GM18505 (cell line): Measurements from ENCODE around the gene CRYZL1.
A peak's percentile ranks its signal among the peaks of the same experiment; 100 is the strongest.
"Not testable (repeated sequence)": the region's sequence is repeated elsewhere in the genome, so short reads cannot be mapped to it uniquely, and the experiment has no call there.

Experiments used
- ATAC-seq: cut with Tn5 transposase; IDR thresholded peaks from one replicate; pipeline ENCODE4 v1.9.1; 2021; ENCODE audit not compliant: unreplicated experiment
- POLR2A ChIP-seq: IDR thresholded peaks from 4 replicates; pipeline ENCODE4 v1.6.1; 2011; ENCODE audit warnings: borderline replicate concordance; ENCODE audit not compliant: insufficient read depth, insufficient read length; ENCODE audit errors: extremely low read depth

Gene CRYZL1

DNA sequence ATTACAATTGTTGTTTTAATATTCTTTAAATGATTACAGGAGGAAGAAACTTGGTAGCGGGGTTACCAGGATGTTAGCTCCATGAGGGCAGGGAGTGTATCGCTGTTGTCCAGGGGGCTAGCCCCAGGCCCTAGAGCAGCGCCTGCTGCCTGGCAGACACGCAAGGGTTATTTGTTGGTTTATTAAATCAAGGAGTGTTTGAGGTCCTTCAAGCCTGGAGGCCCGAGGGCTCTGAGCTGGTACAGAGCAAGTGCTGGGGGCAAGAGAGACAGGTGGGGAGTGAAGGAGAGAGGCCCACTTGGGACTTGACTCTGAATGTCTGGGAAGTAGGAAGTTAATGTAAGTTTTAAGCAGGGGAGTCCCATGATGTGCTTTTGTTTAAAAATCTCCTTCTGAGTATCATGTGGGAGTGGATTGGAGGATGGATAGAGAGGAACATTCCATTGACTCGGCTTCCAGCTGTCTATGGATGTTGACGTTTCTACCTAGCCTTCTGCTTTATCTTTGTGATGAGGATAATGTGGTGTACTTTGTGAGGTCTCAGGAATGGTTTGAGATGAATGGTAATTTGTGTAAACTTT is 9.5 kb upstream of the CRYZL1 start:
- TF ChIP-seq POLR2A: no peak
- no peak for ATAC-seq

- no peak for TF ChIP-seq POLR2A
- no peak for ATAC-seq
These were observed 8.7 kb upstream of the CRYZL1 start for GRCh38 chr21:33650230-33650629.

GRCh38 chr21:33648555-33648954 is 7.0 kb upstream of the CRYZL1 start:
- TF ChIP-seq POLR2A: no peak
- no peak for ATAC-seq

- ATAC-seq: no peak
- TF ChIP-seq POLR2A: no peak
These were observed 6.0 kb upstream of the CRYZL1 start for GRCh38 chr21:33647587-33647986.

- no peak for TF ChIP-seq POLR2A
These were observed 4.2 kb upstream of the CRYZL1 start for GRCh38 chr21:33645730-33646129.

DNA sequence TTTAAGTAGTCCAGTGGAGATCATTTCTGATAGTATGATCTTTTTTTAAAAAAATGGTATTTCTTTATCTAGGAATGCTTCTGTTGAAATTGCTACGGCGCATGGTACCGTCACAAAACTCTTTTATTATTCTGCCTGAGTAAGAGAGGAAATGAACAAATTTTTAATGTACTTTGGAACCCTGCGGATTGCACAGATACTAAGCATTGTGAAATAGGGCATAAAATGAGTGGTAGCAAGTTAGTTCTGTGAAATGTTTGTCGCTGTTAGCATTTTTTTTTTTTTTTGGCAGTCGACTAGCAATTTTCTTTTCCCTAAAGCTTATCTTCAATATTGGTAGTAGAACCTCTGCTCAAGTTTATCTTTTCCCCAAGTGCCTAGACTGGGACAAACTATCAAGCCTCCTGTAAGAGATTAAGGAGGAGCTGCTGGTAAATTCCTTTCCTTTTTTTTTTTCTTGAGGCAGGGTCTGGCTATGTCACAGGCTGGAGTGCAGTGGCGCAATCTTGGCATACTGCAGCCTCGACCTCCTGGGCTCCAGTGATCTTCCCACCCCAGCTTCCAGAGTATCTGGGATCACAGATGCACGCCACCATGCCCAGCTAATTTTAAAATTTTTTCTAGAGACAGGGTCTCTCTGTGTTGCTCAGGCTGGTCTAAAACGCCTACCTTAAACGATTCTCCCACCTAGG is 3.0 kb upstream of the CRYZL1 start:
- TF ChIP-seq POLR2A: no peak
- ATAC-seq: no peak

More at GRCh38 chr21:33645730-33646129, 4.2 kb upstream of the CRYZL1 start:
- no peak for ATAC-seq

- no peak for TF ChIP-seq POLR2A
- ATAC-seq: no peak
These were observed 2.2 kb upstream of the CRYZL1 start for GRCh38 chr21:33643658-33644311.

DNA sequence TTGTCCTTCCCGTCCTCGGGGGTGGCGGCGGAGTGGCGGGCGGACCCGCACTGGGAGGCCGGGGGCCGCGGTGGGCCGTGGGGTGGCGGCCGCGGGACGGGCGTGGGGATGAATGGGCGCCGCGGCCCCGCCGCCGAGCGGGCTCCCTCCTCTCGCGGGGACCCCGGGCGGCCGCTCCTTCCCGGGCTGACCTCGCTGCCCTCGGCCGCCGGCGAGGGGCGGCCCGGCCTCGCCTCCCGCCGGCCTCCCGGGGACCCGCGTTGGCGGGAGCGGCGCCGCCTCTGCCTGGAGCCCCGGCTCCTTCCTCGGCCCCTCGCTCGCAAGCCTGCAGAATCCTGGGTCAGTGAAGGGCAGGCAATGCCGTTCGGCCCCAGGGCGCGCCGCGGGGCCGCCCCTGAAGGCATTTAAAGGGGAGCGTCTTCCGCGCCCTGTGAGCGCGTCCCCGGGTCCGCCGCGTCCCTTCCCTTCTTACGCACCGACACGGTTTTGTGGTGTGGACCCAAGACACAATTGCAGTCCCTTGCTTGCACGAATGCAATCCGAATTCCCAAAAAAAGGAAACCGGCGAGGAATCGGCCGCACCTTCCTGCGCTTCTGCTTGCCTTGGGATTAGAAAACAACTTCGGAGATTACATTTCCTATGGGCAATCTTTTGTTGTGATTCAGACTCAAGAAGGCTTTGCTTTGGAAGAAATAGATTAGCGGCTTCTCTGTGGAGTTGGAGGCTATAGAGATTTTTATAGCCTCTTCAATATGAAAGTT is 1.5 kb upstream of the CRYZL1 start:
- TF ChIP-seq POLR2A: no peak
- no peak for ATAC-seq

GRCh38 chr21:33642027-33642895 is 720 bp upstream of the CRYZL1 start, which contains the start of gene ITSN1:
Gene ITSN1, plus strand, starts transcription at chr21:33642501. Its CDS starts 76,328 bp downstream, at chr21:33718829.
- ATAC-seq: peak; percentile 75
- TF ChIP-seq POLR2A: no peak

DNA sequence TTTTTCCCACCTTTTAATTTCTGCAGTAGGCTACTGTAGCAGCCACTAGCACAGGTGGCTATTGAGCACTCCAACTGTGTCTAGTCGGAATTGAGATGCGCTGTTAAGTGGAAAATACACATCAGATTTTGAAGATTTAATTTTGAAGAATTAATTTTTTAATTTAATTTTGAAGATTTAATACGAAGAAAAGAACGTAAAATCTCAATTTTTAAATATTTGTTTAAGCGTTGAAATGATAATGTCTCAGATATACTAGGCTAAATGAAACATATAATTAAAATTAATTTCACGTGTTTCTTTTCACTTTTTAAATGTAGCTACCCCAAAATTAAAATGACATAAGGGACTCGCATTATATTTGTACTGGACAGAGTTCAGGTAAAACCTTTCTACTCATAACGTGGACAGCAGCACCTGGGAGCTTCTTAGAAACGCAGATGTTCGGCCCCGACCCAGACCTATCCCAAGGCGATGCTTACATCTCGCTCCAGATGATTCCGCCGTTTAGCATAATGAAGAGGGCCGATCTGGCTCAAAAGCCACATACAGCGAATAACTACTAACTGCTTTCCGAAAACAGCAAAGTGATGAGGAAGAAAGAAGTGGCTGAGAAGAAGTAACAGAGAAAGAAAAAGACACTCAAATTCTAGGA is 717 bp downstream of the CRYZL1 start:
- no peak for TF ChIP-seq POLR2A
- no peak for ATAC-seq

- no peak for TF ChIP-seq POLR2A
- ATAC-seq: no peak
These were observed 7.3 kb downstream of the CRYZL1 start for GRCh38 chr21:33634254-33634653.

GRCh38 chr21:33626151-33626550 is 15.4 kb downstream of the CRYZL1 start:
- ATAC-seq: not testable (repeated sequence)
